H1 (cell line): ENCODE data around the gene RAB31. TPM values are rescaled to one million over a fixed set of nuclear protein-coding genes. Genes with fewer than 3 reads are reported as not detected.
A peak's percentile ranks its signal among the peaks of the same experiment; 100 is the strongest.

Experiments used
- CTCF ChIA-PET: fragments of 300-600 bp; sonication (Branson Sonifier 250); formaldehyde crosslinking; loops from one replicate; lab custom pipeline; 2021; ENCODE audit not compliant: partially characterized antibody; lab: Charles Lee
- POLR2A ChIA-PET: fragments of 300-600 bp; sonication (Branson Sonifier 250); formaldehyde crosslinking; loops from one replicate; lab custom pipeline; 2021; ENCODE audit warnings: inconsistent platforms; ENCODE audit not compliant: partially characterized antibody; lab: Charles Lee
- DNase-seq, 2 experiments: peaks; one replicate each; pipeline versions ENCODE4 v3.0.0 to v3.0.0-alpha.2; 2010 to 2022; ENCODE audit warnings: low spot score in 2 of 2, low read depth in 1 of 2, mixed read lengths in 1 of 2
- FAIRE-seq: peaks from 2 replicates; lab custom pipeline; 2011; peaks lifted over from hg19 to GRCh38; lab: Jason Lieb, UNC
- H2AFZ ChIP-seq: 2 replicates; pipeline ENCODE4 v1.8.1; 2012; ENCODE audit warnings: low read length, inconsistent platforms
- H2AK5ac ChIP-seq: 2 replicates; pipeline ENCODE4 v1.6.1; 2013; ENCODE audit warnings: low read depth, low read length
- H2BK120ac ChIP-seq: replicated peaks from 2 replicates; pipeline ENCODE3; 2013; ENCODE audit warnings: low read depth, low read length, inconsistent platforms
- H2BK12ac ChIP-seq: 2 replicates; pipeline ENCODE4 v1.6.1; 2013; ENCODE audit warnings: low read depth, low read length
- H2BK15ac ChIP-seq: 2 replicates; pipeline ENCODE4 v1.6.1; 2013; ENCODE audit warnings: low read length
- H2BK20ac ChIP-seq: 2 replicates; pipeline ENCODE4 v1.6.1; 2013; ENCODE audit warnings: low read length
- H2BK5ac ChIP-seq: 2 replicates; pipeline ENCODE4 v1.6.1; 2013; ENCODE audit warnings: low read depth, low read length
- H3K14ac ChIP-seq: 2 replicates; pipeline ENCODE4 v1.6.1; 2013; ENCODE audit warnings: inconsistent platforms; ENCODE audit not compliant: insufficient read length
- H3K18ac ChIP-seq: 2 replicates; pipeline ENCODE4 v1.6.1; 2013; ENCODE audit warnings: low read length; ENCODE audit errors: extremely low read depth
- H3K23ac ChIP-seq: 2 replicates; pipeline ENCODE4 v1.6.1; 2013; ENCODE audit warnings: inconsistent platforms; ENCODE audit not compliant: insufficient read length
- H3K23me2 ChIP-seq: 2 replicates; pipeline ENCODE4 v1.6.1; 2013; ENCODE audit warnings: low read depth, low read length
- H3K27ac ChIP-seq: 2 replicates; pipeline ENCODE4 v1.6.1; 2011; ENCODE audit warnings: low read depth, low read length, inconsistent platforms
- H3K27me3 ChIP-seq, 4 experiments: replicated peaks in 1 of 4; 1 replicate in 1 of 4; 2 replicates in 3 of 4; pipeline versions ENCODE4 v1.6.1 to v1.8.1; 2011 to 2013; ENCODE audit warnings: low read length in 3 of 4, mild to moderate bottlenecking in 3 of 4, inconsistent platforms in 2 of 4, mixed read lengths in 2 of 4, moderate library complexity in 1 of 4; ENCODE audit not compliant: control insufficient read depth in 3 of 4, insufficient read depth in 3 of 4; ENCODE audit errors: extremely low read depth in 1 of 4
- H3K36me3 ChIP-seq, 4 experiments: 2 replicates each; pipeline versions ENCODE4 v1.6.1 to v1.8.1; 2011 to 2013; ENCODE audit warnings: mild to moderate bottlenecking in 4 of 4, low read length in 3 of 4, moderate library complexity in 2 of 4, control low read depth in 1 of 4, inconsistent platforms in 1 of 4; ENCODE audit not compliant: insufficient read depth in 4 of 4, control insufficient read depth in 2 of 4
- H3K4ac ChIP-seq: replicated peaks from 2 replicates; pipeline ENCODE3; 2013; ENCODE audit warnings: low read length, low read depth, mixed read lengths, inconsistent platforms; ENCODE audit not compliant: insufficient read length
- H3K4me1 ChIP-seq, 4 experiments: replicated peaks in 1 of 4; 1 replicate in 1 of 4; 2 replicates in 3 of 4; pipeline versions ENCODE4 v1.6.1 to v1.8.1; 2011 to 2013; ENCODE audit warnings: low read length in 3 of 4, inconsistent platforms in 2 of 4, mixed read lengths in 1 of 4; ENCODE audit not compliant: insufficient read depth in 4 of 4, control insufficient read depth in 3 of 4
- H3K4me2 ChIP-seq, 2 experiments: 2 replicates each; pipeline versions ENCODE4 v1.6.1 to v1.8.1; 2011 to 2013; ENCODE audit warnings: low read depth in 2 of 2, low read length in 2 of 2, control low read depth in 1 of 2, inconsistent platforms in 1 of 2, mild to moderate bottlenecking in 1 of 2; ENCODE audit not compliant: insufficient read depth in 1 of 2
- H3K4me3 ChIP-seq, 4 experiments: fragments of 200-600, 300-600 bp in 1 of 4; sonication (generic), shearing (Covaris generic), sonication (Bioruptor Twin) in 1 of 4; 2 replicates each; pipeline versions ENCODE4 v1.5.1 to v1.8.1; 2011 to 2016; ENCODE audit warnings: low read length in 4 of 4, low read depth in 3 of 4, control low read depth in 2 of 4, inconsistent platforms in 2 of 4, mild to moderate bottlenecking in 2 of 4, mixed read lengths in 1 of 4, moderate library complexity in 1 of 4; ENCODE audit not compliant: insufficient read depth in 2 of 4; ENCODE audit errors: extremely low read depth in 1 of 4
- H3K56ac ChIP-seq: replicated peaks from 2 replicates; pipeline ENCODE3; 2013; ENCODE audit warnings: low read depth, mild to moderate bottlenecking, mixed read lengths, low read length, inconsistent platforms; ENCODE audit not compliant: insufficient read length
- H3K79me1 ChIP-seq: 2 replicates; pipeline ENCODE4 v1.6.1; 2013; ENCODE audit warnings: low read depth, low read length, control low read depth
- H3K79me2 ChIP-seq, 2 experiments: 2 replicates each; pipeline versions ENCODE4 v1.6.1 to v1.8.1; 2012 to 2013; ENCODE audit warnings: low read length in 2 of 2, mild to moderate bottlenecking in 2 of 2, inconsistent platforms in 1 of 2; ENCODE audit not compliant: insufficient read depth in 2 of 2, control insufficient read depth in 1 of 2
- H3K9ac ChIP-seq, 4 experiments: replicated peaks in 1 of 4; 1 replicate in 1 of 4; 2 replicates in 3 of 4; pipeline versions ENCODE4 v1.6.1 to v1.8.1; 2011 to 2013; ENCODE audit warnings: low read depth in 3 of 4, low read length in 3 of 4, control low read depth in 2 of 4, mild to moderate bottlenecking in 2 of 4, moderate library complexity in 2 of 4, inconsistent platforms in 1 of 4; ENCODE audit errors: extremely low read depth in 1 of 4
- H3K9me3 ChIP-seq, 2 experiments: 2 replicates each; pipeline versions ENCODE4 v1.6.1 to v1.8.1; 2012 to 2013; ENCODE audit warnings: mild to moderate bottlenecking in 2 of 2, moderate library complexity in 2 of 2, control low read depth in 1 of 2, inconsistent platforms in 1 of 2, low read depth in 1 of 2, low read length in 1 of 2, mixed read lengths in 1 of 2; ENCODE audit not compliant: insufficient read depth in 2 of 2
- H4K20me1 ChIP-seq, 2 experiments: replicated peaks in 1 of 2; 2 replicates each; pipeline versions ENCODE3 to v1.8.1; 2011 to 2013; ENCODE audit warnings: inconsistent platforms in 2 of 2, low read length in 2 of 2, mild to moderate bottlenecking in 1 of 2; ENCODE audit not compliant: insufficient read depth in 2 of 2, control insufficient read depth in 1 of 2
- H4K5ac ChIP-seq: 2 replicates; pipeline ENCODE4 v1.6.1; 2013; ENCODE audit warnings: low read length, low read depth, mixed read lengths, inconsistent platforms; ENCODE audit not compliant: insufficient read length
- H4K8ac ChIP-seq: 2 replicates; pipeline ENCODE4 v1.8.0; 2013; ENCODE audit warnings: mild to moderate bottlenecking, moderate library complexity, low read length, inconsistent platforms; ENCODE audit not compliant: insufficient read depth; ENCODE audit errors: extremely low read depth
- H4K91ac ChIP-seq: replicated peaks from 2 replicates; pipeline ENCODE3; 2013; ENCODE audit warnings: low read length, mixed read lengths, inconsistent platforms; ENCODE audit not compliant: insufficient read length
- BCL11A ChIP-seq, 2 experiments: IDR thresholded peaks; one replicate each; pipeline ENCODE4 v1.6.1; 2011; ENCODE audit warnings: low read depth in 2 of 2, low read length in 2 of 2, mild to moderate bottlenecking in 2 of 2
- CBX5 ChIP-seq: fragments of 300-800, 300-1000 bp; sonication (generic); IDR thresholded peaks from 2 replicates; pipeline ENCODE4 v1.7.1; 2016; ENCODE audit warnings: antibody characterized with exemption, low read length, low read depth
- HDAC2 ChIP-seq, 2 experiments: fragments of 300-600 bp in 1 of 2; sonication (generic) in 1 of 2; IDR thresholded peaks; 2 replicates each; pipeline ENCODE4 v1.6.1; 2011 to 2012; ENCODE audit warnings: low read depth in 2 of 2, low read length in 2 of 2, mild to moderate bottlenecking in 2 of 2, moderate library complexity in 2 of 2, borderline replicate concordance in 1 of 2, inconsistent platforms in 1 of 2
- JUND ChIP-seq: IDR thresholded peaks from 2 replicates; pipeline ENCODE4 v1.6.1; 2011; ENCODE audit warnings: mild to moderate bottlenecking, improper control_type of control experiment, low read length
- KDM4A ChIP-seq: IDR thresholded peaks from one replicate; pipeline ENCODE4 v1.7.1; 2012; ENCODE audit warnings: low read depth, mild to moderate bottlenecking, moderate library complexity, low read length, inconsistent platforms; ENCODE audit not compliant: severe bottlenecking
- MAFK ChIP-seq: IDR thresholded peaks from 2 replicates; pipeline ENCODE4 v1.6.1; 2012; ENCODE audit warnings: low read depth, mild to moderate bottlenecking, improper control_type of control experiment, low read length
- NRF1 ChIP-seq: IDR thresholded peaks from 2 replicates; pipeline ENCODE4 v1.6.1; 2011; ENCODE audit warnings: mild to moderate bottlenecking, low read depth, low read length, improper control_type of control experiment
- SUZ12 ChIP-seq: fragments of 200-600 bp; sonication (generic); IDR thresholded peaks from 2 replicates; pipeline ENCODE4 v1.6.1; 2012; ENCODE audit warnings: mild to moderate bottlenecking, inconsistent platforms, low read length, moderate library complexity, mixed read lengths
- TAF7 ChIP-seq: optimal IDR thresholded peaks from 2 replicates; pipeline ENCODE3; 2011; ENCODE audit warnings: low read depth, mild to moderate bottlenecking, inconsistent platforms, low read length, moderate library complexity, borderline replicate concordance
- WGBS, 2 experiments: shearing (Covaris generic) in 1 of 2; methylation state at CpG; one replicate each; pipeline versions ENCODE4 v1.1.6 to v1.1.7; 2013 to 2015; ENCODE audit warnings: low lambda C conversion rate in 2 of 2, mixed read lengths in 2 of 2, inconsistent platforms in 1 of 2, low coverage in 1 of 2, missing lambda C conversion rate in 1 of 2; ENCODE audit not compliant: insufficient replicate concordance in 2 of 2, insufficient coverage in 1 of 2, insufficient read length in 1 of 2; ENCODE audit errors: extremely low coverage in 1 of 2, missing lambda C conversion rate in 1 of 2; 5-methylcytosine and 5-hydroxymethylcytosine counted together
- polyA plus RNA-seq, 7 experiments: library from polyadenylated mRNA; depleted of rRNA in 3 of 7; stranded (reverse) in 5 of 7; unstranded in 2 of 7; fragments of >200 nt in 5 of 7; fragments of 200-250 nt in 2 of 7; gene quantifications; 1 replicate in 5 of 7; 2 replicates in 1 of 7; 4 replicates in 1 of 7; pipeline versions ENCODE4 v1.2.1 to v1.2.3, GENCODE V29; 2011 to 2013; ENCODE audit warnings: missing spikeins in 2 of 7, mixed read lengths in 2 of 7
- total RNA-seq: library from RNA; stranded (reverse); fragmentation: NEBNext Ultra II Directional; extraction: Animal tissue kit (Norgen Biotek cat#: 25700); gene quantifications from 2 replicates; pipeline ENCODE4 v1.2.1, GENCODE V29; 2021
- TF ChIP-seq, protein P1 (sequence below): IDR thresholded peaks from 2 replicates; pipeline ENCODE4 v1.6.1; 2012; ENCODE audit warnings: low read length, inconsistent platforms
- TF ChIP-seq, protein P2 (sequence below): IDR thresholded peaks from 2 replicates; pipeline ENCODE4 v1.6.1; 2011; ENCODE audit warnings: low read depth, mild to moderate bottlenecking, low read length; ENCODE audit not compliant: insufficient read depth

RAB31 gene
- total and polyA plus RNA-seq, 2 of the 8 experiments (the other 6 are each of a cell fraction or from before 2014, with no cell fraction given), result 15.2 to 40.9 TPM

DNA sequence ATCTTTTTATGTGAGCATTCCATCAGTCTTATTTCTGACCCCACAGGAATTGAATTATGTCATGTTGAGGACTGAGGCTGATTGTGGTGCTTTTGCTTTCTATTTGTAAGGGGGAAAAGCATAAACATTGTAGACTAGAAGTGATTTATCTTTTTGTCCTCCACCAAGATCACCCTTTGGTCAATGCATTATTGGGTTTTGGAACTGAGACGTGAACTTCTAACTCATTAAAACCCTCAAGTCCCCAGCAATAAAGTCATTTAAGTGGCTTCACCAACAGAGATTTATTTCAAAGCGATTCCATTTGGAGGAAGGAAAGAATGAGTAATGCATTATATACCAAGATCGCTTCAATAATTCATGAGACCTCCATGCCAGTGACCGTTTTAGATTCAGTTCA is 102.2 kb downstream of the RAB31 start:
- Histone ChIP-seq H2BK120ac (no peak overlapping the region), H2BK15ac (peak overlapping the region; percentile 61; the same call in 1 of the 2 replicates), H2BK20ac (no peak overlapping the region), H3K4me3 (no peak overlapping the region), H4K8ac (no peak overlapping the region), H3K4me1 (peaks cover 10 to 14% (median 12%) of the 10 kb centered on the region in 4 experiments), H4K5ac (no peak overlapping the region), H3K79me2 (no peaks in the 10 kb centered on the region), H2AK5ac (no peak overlapping the region), H3K56ac (no peak overlapping the region), H3K23me2 (no peaks in the 10 kb centered on the region), H3K9ac (no peak overlapping the region), H3K9me3 (peaks cover 0 to 3% of the 10 kb centered on the region in 2 experiments; a peak in 3 of 4 replicates), H3K79me1 (no peaks in the 10 kb centered on the region; the same call in 1 of the 2 replicates), H3K36me3 (no peaks in the 10 kb centered on the region), H3K14ac (no peak overlapping the region), H2BK5ac (no peak overlapping the region), H3K4ac (no peak overlapping the region), H3K27ac (no peak overlapping the region), H3K18ac (no peak overlapping the region), H3K27me3 (no peaks in the 10 kb centered on the region), H3K4me2 (no peak overlapping the region), H2BK12ac (no peak overlapping the region; the same call in 1 of the 2 replicates), H4K91ac (no peak overlapping the region), H4K20me1 (peaks cover 0 to 2% of the 10 kb centered on the region in 2 experiments), H3K23ac (no peak overlapping the region), H2AFZ (no peak overlapping the region)
- CTCF ChIA-PET, result interaction anchor here (0.9 to 1.4 kb wide), 3 partner anchors 9 to 11 kb away, joined by 3 to 4 read pairs (median 4); no protein-coding TSS in a partner anchor
- WGBS, 2 experiments, result 94% methylated on average over 4 of the region's 4 CpGs; no CpG with 5 or more reads in 1 of the 2 experiments
- POLR2A ChIA-PET, result interaction anchor here (0.8 kb wide), 1 partner anchor 48 kb away, joined by 3 read pairs; no protein-coding TSS in a partner anchor
- DNase-seq, result no peak
- no peak for FAIRE-seq
- TF ChIP-seq, protein P1, sequence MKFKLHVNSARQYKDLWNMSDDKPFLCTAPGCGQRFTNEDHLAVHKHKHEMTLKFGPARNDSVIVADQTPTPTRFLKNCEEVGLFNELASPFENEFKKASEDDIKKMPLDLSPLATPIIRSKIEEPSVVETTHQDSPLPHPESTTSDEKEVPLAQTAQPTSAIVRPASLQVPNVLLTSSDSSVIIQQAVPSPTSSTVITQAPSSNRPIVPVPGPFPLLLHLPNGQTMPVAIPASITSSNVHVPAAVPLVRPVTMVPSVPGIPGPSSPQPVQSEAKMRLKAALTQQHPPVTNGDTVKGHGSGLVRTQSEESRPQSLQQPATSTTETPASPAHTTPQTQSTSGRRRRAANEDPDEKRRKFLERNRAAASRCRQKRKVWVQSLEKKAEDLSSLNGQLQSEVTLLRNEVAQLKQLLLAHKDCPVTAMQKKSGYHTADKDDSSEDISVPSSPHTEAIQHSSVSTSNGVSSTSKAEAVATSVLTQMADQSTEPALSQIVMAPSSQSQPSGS, result no peak
- TF ChIP-seq MAFK (no peak), NRF1 (no peak), JUND (no peak), TAF7 (no peak), SUZ12 (no peak), HDAC2 (IDR thresholded peaks at IDR 0.05; ENCODE audit: borderline replicate concordance in 1 of 2, low read depth in 2 of 2, low read length in 2 of 2) (no peak), KDM4A (no peak), CBX5 (no peak), BCL11A (IDR thresholded peaks at IDR 0.05; ENCODE audit: low read depth in 2 of 2, low read length in 2 of 2) (no peak)
- TF ChIP-seq, protein P2, sequence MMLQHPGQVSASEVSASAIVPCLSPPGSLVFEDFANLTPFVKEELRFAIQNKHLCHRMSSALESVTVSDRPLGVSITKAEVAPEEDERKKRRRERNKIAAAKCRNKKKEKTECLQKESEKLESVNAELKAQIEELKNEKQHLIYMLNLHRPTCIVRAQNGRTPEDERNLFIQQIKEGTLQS, result no peak
